Jurkat, Clone E6-1 (cell line): ENCODE results near the gene RNLS.

Experiments used
- DNase-seq: peaks from one replicate; pipeline ENCODE4 v3.0.0-alpha.2; 2011; ENCODE audit warnings: low read depth, low spot score
- H3K4me3 ChIP-seq: 2 replicates; pipeline ENCODE4 v1.5.1; 2011; ENCODE audit warnings: mild to moderate bottlenecking, low read length, control low read depth, moderate library complexity

The RNLS gene

DNA sequence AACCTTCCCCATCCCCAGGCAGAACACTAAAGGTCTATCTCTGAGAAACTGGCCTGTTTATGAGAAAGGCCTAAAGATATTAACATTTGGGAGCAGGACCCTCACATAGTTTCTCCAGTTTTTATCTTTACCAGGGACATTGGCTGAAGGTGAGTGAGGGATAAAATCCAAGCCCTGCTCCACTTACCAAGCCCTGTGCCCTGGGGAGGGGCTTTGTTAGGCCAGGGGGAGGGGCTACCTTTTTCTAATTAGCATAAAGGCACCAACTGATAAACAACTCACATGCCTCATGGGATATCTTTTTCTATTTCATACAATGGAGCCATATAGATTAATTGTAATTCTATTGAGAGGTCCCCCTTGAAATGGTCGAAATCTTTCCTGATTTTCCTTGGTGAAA is 55.9 kb downstream of the RNLS start:
- H3K4me3 ChIP-seq, result no peak overlapping the region
- DNase-seq, result no peak

DNA sequence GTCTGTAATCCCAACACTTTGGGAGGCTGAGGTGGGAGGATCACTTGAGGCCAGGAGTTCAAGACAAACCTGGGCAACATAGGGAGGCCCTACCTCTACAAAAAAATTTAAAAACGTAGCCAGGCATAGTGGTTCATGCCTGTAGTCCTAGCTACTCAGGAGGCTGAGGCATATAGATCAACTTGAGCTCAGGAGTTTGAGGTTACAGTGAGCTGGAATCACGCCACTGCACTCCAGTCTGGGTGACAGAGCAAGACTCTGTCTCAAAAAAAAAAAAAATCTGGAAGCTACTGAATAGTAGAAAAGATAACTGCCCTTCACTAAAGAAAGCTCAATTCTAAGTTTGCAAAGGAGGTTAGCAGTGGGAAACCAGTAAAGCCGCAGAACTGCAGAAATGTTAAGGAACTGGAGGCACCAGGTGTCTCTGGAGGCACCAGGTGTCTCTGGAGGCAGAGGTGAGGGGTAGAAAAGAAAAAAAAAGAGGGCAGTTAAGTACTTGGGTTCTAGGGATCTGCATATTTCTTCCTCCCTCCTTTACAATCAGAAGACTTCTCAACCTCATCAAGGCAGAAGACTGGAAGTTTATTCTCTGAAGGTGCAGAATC is 56.5 kb downstream of the RNLS start:
- no peak overlapping the region for H3K4me3 ChIP-seq
- no peak for DNase-seq

DNA sequence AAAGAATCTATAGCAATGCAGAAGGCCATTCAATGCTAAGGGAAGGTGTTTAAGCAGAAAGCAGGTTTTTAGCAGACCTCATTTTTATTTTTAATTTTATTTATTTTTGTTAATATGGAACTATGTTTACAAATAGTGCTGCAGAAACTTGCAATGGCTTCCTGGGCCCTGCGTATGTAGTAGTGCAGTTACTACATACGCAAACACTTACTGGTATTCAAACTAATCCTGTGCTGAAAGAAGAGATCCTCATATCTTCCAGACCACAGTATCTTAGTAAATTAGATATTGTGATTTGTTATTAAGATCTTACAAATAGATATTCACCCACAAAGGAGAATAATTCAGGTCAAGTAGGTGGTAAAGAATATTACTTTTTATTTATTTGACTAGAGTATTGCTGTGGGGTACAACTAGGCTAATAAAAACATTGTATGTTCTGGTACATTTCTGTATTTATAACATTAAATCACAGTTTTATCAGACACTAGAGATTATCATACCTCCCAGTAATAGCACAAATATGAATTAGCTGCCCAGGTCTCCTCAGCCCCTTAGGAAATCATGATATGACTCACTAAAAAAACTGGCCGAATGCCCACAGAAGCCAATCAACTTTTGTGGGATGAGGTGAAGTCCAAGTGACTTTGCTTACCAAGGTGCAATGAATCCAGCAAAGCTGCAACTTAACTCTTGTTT is 57.6 kb downstream of the RNLS start:
- DNase-seq, result no peak
- no peak overlapping the region for H3K4me3 ChIP-seq

DNA sequence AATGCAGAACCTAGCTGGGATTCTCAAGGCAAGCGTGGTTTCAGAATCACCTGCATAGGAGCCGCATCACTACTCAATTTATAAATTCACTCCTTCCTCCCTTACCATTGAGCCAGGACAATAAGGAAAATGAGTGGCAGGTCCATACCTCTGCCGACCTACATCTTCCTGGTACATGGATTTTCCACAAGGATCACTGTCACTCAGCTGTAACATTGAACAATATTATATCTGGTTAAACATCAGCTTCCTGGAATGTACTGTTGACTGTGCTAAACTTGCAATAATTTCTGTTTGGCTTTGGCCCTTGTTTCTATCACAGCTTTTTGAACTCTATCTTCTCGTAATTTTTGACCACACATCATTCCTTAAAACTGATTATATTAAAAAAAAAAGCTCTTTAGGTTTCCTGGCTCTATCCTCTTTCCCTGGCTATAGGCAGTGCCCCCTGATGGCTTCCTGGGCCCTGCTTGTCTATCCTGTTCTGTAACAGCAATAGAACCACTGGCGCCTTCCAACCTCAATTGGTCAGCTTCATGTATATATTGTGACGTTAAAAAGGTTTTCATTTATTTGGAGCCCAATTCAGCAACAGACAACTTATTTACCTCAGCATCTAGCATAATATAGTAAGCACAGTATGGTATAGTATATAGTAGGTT is 59.2 kb downstream of the RNLS start:
- no peak overlapping the region for H3K4me3 ChIP-seq
- DNase-seq, result no peak

DNA sequence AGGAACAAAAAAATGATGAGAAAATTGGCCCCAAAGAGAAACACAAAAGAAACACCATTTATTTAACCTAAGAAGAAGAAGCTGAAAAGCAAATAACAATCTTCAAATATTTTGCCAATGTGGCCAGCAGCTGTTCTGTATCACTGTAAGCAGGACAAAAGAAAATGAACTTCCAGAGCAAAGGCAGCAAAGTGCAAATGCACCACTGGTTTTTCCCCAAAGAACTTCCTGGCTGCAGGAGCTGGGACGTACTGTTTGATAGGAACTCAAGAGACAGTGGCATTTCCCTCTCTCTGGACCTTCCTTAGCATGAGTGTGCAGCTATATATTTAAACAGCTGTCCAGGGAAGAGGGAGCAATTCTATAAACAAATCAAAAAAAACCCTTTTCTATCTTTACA is 60.4 kb downstream of the RNLS start:
- no peak for DNase-seq
- H3K4me3 ChIP-seq, result no peak overlapping the region

DNA sequence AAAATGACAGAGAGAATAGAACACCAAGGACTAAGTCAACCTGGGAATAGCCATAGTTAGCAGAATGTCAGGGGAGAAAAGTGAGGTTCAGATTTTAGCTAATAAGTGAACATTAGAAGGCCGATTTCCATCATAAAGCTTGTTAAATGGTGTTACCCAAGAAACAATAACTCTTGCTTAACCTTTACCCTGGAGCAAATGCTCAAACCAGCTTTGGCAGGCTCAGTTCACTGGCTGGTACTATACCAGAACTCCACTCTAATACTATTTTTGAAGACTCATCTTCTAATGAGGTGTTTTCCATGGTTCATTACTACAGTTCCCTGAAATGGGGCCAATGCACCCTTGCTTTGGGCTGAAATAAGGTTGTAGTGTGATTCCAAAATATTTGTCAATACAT is 61.3 kb downstream of the RNLS start:
- no peak for DNase-seq
- H3K4me3 ChIP-seq, result no peak overlapping the region

DNA sequence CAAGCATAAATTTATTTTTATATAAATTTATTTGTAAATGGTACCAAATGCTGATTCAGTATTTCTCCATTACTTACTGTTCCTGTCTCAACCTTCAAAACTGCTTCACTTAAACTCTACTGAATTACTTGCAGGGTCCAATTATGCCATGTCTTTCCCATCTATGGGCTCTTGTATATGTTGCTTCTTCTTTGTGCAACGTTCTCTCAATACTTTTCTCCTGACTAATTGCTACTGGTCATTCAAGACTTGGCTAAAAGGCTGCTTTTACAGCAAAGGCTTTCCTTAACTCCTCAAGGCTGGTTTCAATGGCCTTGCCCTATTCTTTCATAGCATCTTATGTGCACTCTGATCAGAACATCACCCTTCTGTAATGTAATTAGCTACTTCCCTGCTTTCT is 67.9 kb downstream of the RNLS start:
- H3K4me3 ChIP-seq, result no peak overlapping the region
- DNase-seq, result no peak

DNA sequence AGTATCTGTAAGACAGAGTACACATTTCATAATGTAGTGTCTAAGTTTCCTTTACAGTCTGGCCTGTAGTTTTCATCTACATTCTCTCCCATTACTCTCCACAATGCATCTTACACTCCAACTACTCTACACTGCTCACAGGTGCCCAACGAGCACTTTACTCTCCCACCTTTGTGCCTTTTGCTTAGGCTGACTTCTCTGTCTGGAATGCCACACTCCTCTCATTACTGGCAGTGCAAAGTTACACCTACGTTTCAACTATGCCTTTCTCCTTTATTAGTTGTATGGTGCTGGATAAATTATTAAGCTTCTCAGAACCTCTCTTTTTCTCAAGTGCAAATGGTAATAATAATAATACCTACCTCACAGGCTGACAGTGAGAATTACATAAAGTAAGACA is 70.5 kb downstream of the RNLS start:
- H3K4me3 ChIP-seq, result no peak overlapping the region
- DNase-seq, result no peak

DNA sequence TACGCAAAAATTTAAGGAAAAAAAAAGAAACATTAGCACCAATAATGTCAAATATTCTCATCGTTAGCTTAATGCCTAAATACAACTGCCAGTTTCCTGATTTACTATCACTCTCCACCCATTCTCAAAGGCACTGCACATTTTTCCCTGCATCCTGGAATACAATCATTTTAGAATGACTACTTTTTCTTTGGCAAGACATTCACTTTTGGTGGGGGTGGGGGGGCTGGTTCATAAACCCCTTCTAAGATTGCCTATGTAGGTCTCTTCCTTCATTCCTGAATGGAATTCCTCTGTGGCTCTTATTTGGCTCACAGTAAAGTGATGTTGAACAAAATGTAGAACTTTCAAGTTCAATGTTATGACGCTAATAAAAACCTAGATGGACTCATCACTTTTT is 74.3 kb downstream of the RNLS start:
- no peak for DNase-seq
- no peak overlapping the region for H3K4me3 ChIP-seq

DNA sequence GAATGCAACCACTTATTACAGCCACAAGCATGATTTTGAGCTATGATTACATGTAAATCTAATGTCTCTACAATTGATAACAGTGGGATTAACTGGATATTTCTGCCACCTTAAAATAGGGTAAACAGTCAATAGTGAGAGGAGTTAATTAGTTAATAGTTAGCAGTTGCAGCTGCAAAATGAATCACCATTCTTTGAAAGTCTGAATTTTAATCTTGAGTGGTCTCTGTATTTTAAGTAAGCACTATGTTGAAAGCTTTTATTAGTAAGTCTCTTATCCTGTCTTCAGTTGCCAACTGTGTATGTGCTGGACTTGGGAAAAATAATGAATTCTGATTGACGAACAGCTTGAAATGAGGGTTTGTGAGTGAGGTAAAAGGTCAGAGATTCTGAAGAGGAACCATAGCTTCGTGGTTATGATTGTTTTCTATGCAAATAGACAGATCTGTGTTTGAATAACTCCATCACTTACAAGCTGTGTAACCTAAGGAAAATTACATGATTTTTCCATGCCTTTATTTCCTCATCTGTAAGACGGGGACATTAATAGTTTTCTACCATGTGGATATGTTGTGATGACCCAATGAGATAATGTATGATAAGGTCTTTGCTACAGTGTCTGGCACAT is 75.2 kb downstream of the RNLS start:
- no peak for DNase-seq
- H3K4me3 ChIP-seq, result no peak overlapping the region

DNA sequence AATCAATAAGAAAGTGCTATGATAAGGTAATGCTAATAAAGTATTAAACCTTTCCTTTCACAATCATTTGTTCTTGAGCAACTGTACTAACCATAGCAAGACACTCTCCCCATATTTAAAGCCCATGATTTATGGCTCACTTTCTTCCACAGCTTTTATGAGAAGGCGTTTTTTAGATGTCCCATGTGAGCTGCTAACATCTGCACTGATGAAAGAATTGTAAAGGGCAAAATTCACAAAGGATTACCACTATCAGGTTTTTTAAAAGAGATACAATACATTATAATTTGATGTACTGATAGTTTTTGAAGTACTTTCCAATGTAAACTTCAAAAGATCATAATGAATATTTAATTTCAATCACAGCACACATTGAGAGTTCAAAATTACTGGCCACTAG is 75.7 kb downstream of the RNLS start:
- no peak overlapping the region for H3K4me3 ChIP-seq

DNA sequence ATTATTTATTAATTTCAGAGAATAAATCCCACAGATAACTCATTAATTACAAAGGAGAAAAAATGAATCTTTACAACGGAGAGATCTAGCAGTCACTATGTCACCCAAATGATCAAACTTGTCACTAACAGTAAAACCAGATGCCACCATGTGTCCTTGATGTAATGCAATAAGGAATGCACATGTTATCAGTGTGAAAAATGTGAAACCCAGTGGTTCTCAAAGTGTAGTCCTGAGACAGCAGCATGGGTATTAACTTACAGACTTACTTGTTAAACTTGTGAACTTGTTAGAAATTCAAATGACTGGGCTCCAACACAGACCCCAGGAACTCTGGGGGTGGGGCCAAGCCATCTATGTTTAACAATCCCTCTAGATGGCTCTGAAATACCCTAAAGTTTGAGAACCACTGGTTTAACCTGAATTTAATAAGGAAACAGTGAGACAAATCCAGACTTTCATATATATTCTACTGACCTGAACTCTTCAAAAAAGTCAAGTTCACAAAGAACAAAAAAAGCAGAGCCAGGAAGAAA is 77.4 kb downstream of the RNLS start:
- no peak overlapping the region for H3K4me3 ChIP-seq
- DNase-seq, result no peak

More for the DNA sequence above, 75.7 kb downstream of the RNLS start:
- DNase-seq, result no peak

DNA sequence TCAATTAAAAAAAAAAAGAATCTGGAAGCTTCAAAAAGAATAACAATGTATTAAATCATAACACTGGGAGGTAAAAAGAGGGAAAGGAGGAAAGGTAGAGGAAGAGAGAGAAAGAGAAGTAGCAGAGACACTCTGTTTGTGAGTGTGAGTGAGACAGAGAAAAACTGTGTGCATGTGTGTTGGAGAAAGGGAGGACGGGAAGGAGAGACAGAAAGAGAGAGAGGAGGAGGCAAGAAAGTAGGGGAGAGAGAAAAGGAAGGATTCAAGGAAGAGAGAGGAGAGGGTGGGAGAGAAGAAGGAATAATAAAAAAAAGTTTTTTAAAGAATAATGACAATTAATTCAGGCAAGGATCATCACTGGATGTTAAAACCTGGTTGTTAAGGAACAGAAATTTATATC is 77.9 kb downstream of the RNLS start:
- DNase-seq, result no peak
- no peak overlapping the region for H3K4me3 ChIP-seq

DNA sequence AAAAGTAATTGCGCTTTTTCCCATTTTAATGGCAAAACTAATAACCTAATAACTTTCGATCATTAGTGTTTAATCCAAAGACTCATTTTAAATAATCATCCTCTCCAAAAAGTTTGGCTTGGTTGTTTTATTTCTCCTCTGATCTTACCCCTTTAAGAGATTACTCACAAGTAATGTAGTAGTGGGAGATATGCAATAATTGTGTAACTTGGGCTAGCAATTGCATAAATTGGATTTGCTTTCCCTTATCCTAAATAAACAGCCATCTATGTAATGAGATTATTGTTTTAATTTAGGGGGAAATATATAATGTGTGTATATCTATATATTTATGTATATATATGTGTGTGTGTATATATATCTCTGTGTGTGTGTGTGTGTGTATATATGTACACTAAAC is 82.5 kb downstream of the RNLS start:
- DNase-seq, result no peak
- no peak overlapping the region for H3K4me3 ChIP-seq

DNA sequence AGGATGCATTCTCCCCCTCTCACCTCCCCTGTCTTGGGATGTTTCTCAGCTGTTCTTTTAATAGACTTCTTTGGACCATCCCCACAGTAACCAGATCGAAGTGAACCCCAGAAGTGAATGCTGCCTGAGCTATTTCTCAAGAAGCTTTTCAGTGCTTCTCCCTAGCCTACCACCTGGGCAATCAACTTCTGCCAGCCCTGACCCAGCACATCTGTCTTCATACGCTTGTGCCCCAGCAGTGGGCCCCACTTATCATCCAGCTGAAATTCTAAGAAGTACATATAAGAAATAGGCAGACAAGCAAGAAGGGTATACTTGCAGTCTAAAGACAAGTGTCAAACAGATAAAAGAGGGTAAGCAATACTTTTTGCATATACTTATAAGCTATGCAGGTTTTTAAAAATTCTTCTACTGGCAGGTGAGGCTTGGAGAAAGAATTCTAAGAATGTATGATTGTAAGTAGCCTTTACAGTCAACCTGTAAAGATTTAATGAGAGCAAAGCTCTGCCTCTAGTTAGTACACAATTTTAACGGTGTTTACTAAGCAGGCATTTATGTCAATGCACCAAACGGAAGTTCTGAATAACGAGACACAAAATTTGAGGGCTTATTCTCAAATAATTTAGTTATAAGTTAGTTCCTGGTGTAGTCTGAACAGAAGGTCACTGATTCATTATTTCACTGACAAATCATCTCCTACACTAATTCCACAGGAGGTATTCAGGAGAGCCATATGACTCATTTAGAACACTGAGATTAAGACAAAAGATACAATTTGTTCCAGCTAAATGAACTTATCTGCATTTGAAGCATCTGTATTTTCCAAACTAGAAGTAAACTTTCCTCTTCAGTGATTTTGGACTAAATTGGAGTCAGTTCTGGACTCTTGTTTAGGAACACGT is 83.3 kb downstream of the RNLS start:
- no peak for DNase-seq
- no peak overlapping the region for H3K4me3 ChIP-seq

DNA sequence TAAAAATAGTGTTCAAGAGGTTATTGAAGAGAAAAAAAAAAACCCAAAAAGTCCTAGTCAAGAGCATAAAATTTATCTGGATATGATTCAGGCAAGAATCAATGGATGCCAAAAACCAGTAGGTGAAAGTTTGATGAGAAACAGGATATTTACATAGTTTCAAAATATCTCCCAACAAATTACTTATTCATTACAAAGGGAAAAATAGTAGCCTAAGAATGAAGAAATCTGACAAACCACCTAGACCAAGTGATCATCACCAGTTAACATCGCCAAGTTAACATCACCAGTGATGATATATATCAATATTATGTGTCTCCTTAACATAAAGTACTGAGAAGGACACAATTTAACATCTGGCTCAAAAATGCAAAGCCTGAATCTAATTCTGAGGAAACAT is 85.2 kb downstream of the RNLS start:
- DNase-seq, result no peak
- H3K4me3 ChIP-seq, result no peak overlapping the region

DNA sequence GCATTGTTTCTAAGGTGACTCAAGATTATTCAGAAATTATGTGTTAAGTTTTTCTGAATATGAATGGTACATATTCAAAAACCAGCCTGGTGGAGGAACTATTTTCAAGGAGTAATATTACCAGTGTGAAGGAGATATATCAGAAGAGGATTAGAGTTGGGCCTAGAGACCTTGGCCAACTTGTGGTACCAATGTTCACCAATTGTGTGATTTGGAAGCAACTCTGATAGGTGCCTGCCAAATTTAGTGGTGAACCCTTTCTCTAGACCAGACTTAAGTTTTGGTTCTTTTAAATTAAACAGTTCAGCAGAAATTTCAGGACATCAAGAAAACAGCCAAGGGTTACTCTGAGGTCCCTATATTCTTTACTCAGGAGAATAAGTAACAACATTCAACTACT is 88.6 kb downstream of the RNLS start:
- no peak for DNase-seq
- H3K4me3 ChIP-seq, result no peak overlapping the region

DNA sequence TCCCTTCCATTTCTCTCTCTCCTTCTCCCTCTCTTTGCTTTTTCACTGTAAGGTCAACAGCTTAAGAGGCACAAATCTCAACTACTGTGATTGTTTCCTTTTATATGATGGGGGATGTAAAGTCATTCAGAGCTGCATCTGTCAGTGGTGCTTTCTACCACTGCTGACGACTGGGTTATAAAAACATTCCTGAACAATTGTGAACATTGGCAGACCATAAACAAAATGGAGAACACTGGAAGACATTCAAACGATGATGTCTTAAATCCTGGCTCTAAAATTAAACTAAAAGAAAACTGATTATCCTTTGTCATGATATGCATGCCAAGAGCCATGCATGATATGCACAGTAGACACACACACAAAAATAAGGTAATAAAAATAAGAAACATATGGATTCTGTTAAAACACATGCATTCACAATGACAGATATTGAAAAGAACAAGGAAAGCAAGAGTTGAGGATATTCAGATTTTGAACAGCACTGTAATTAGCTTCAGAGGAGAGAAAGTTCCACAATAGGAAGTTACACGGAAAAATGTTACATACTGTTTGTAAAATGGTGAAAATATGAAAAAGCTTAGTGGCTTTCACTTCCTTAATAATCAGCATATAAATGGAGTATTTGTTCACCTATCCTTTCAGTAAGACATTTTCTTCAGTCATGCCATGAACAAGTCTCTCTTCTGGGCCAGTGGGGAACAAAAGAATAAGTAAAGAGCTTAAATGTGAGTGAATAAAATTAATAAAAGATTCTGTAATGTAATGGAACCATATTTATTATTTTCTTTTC is 89.2 kb downstream of the RNLS start:
- no peak overlapping the region for H3K4me3 ChIP-seq
- no peak for DNase-seq
